Naive thymus-derived CD8-positive, alpha-beta T cell (primary cell): ENCODE data around the gene TRA2B. TPM values are rescaled to one million over a fixed set of nuclear protein-coding genes. Genes with fewer than 3 reads are reported as not detected.

ENCODE experiments used
- ATAC-seq, 2 donors: fragments of 150-1000 bp; cut with Tn5 transposase in 1 of 2; sonication (Bioruptor Pico), chemical (Tn5 transposase) in 1 of 2; 1 replicate in 1 of 2; 2 replicates in 1 of 2; pipeline ENCODE4 v1.10.0; 2021; ENCODE audit warnings: mild to moderate bottlenecking in 2 of 2, moderate library complexity in 2 of 2
- POLR2A ChIA-PET: fragments of 350-600 bp; sonication (Branson Sonifier 250); formaldehyde crosslinking; loops from one replicate; lab custom pipeline; 2021; ENCODE audit warnings: antibody characterized with exemption; lab: Charles Lee
- DNase-seq, 10 donors: peaks; one replicate each; pipeline versions ENCODE4 v3.0.0 to v3.0.0-alpha.2; 2020 to 2022
- H3K27ac Mint-ChIP-seq, 10 donors: one replicate each; pipeline ENCODE4 v1.8.0; 2020 to 2022; ENCODE audit warnings: mild to moderate bottlenecking in 10 of 10, mixed read lengths in 10 of 10, moderate library complexity in 4 of 10, inconsistent platforms in 1 of 10
- H3K27me3 Mint-ChIP-seq, 5 donors: one replicate each; pipeline ENCODE4 v1.8.0; 2021 to 2022; ENCODE audit warnings: mixed read lengths in 5 of 5
- H3K36me3 Mint-ChIP-seq, 3 donors: one replicate each; pipeline ENCODE4 v1.8.0; 2020 to 2022; ENCODE audit warnings: mixed read lengths in 3 of 3, mild to moderate bottlenecking in 2 of 3, inconsistent platforms in 1 of 3
- H3K4me1 Mint-ChIP-seq, 4 donors: one replicate each; pipeline ENCODE4 v1.8.0; 2021 to 2022; ENCODE audit warnings: mixed read lengths in 4 of 4
- H3K4me3 Mint-ChIP-seq, 10 donors: one replicate each; pipeline ENCODE4 v1.8.0; 2020 to 2022; ENCODE audit warnings: mild to moderate bottlenecking in 10 of 10, mixed read lengths in 10 of 10, moderate library complexity in 6 of 10, inconsistent platforms in 1 of 10
- H3K9me3 Mint-ChIP-seq, 9 donors: one replicate each; pipeline ENCODE4 v1.8.0; 2020 to 2022; ENCODE audit warnings: mixed read lengths in 9 of 9, mild to moderate bottlenecking in 3 of 9, inconsistent platforms in 1 of 9, moderate library complexity in 1 of 9
- polyA plus RNA-seq, 3 donors: library from polyadenylated mRNA; unstranded; fragments of 300-500 nt; fragmentation: Illumina TruSeq; gene quantifications; one replicate each; pipeline ENCODE4 v1.2.3, GENCODE V29; 2021
- total RNA-seq, 8 experiments: library from RNA in 2 of 8; stranded (reverse) in 2 of 8; gene quantifications; one replicate each; pipeline ENCODE4 v1.2.3 and lab custom pipeline; 2021 to 2026

Gene TRA2B
- total and polyA plus RNA-seq, 5 experiments from 2014 or later: 176 to 229 (median 218) TPM

DNA sequence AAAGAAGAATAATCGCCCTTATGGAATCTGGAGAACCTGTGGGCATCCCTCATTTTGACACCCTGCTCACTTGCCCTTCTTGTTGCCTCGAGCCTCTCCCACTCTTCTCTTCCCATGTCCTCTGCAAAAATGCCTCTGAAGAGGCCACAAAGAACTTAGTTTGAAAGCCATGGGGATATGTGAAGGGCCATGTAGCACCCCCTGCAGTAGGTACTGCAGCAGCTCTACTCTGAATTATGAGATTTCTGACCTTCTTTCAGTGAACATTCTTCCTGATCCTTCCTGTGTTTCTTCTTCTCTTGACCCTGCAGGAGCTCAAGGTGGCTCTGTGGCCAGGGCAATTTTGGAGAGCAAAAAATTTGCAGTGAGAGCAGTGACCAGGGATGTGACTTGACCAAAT is 30.4 kb upstream of the TRA2B start:
- peaks cover 0 to 15% (median 9%) of the 10 kb centered on the region in 9 donors for H3K9me3 Mint-ChIP-seq
- ATAC-seq (no peak), DNase-seq (no peak)
- no peak overlapping the region for H3K4me3 Mint-ChIP-seq
- H3K36me3 Mint-ChIP-seq: peaks cover 0 to 7% (median 5%) of the 10 kb centered on the region in 3 donors
- no peaks in the 10 kb centered on the region for H3K27me3 Mint-ChIP-seq
- no peaks in the 10 kb centered on the region for H3K4me1 Mint-ChIP-seq
- POLR2A ChIA-PET: no interaction called here
- no peak overlapping the region for H3K27ac Mint-ChIP-seq

DNA sequence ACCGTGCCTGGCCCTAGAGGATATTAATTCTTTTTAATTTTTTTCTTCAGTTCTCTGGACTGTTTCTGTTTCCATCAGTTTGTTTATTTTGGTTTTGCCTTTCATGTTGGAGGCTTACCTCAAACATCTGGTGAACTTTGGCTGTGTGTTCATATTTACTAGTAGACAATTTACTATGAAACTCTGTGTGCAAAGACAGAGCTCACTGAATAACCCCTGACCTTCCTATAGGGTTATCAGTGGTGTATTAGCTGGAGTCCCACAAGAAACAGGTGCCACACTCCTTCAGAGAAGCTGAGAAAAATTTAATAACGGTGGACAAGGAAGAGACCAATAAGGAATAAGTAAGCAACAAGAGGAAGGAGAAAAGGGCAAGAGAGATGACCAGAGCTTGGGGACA is 28.8 kb upstream of the TRA2B start:
- Mint-ChIP-seq H3K27me3 (no peaks in the 10 kb centered on the region), H3K4me1 (no peaks in the 10 kb centered on the region), H3K4me3 (no peak overlapping the region), H3K36me3 (peaks cover 0 to 7% (median 5%) of the 10 kb centered on the region in 3 donors), H3K27ac (no peak overlapping the region), H3K9me3 (peaks cover 0 to 15% (median 9%) of the 10 kb centered on the region in 9 donors)
- ATAC-seq (no peak), DNase-seq (no peak)
- POLR2A ChIA-PET: no interaction called here

- POLR2A ChIA-PET: no interaction called here
- no peak for DNase-seq
- no peaks in the 10 kb centered on the region for H3K27me3 Mint-ChIP-seq
- no peak for ATAC-seq
- H3K9me3 Mint-ChIP-seq: peaks cover 0 to 15% (median 9%) of the 10 kb centered on the region in 9 donors
- peaks cover 0 to 7% (median 5%) of the 10 kb centered on the region in 3 donors for H3K36me3 Mint-ChIP-seq
- H3K27ac Mint-ChIP-seq: no peak overlapping the region
- no peak overlapping the region for H3K4me3 Mint-ChIP-seq
- H3K4me1 Mint-ChIP-seq: no peaks in the 10 kb centered on the region
Observed at GRCh38 chr3:185965496-185965895, 27.7 kb upstream of the TRA2B start.

GRCh38 chr3:185961675-185962232 is 23.9 kb upstream of the TRA2B start:
- peaks cover 0 to 15% (median 10%) of the 10 kb centered on the region in 9 donors for H3K9me3 Mint-ChIP-seq
- DNase-seq (no peak), ATAC-seq (no peak)
- H3K27me3 Mint-ChIP-seq: peaks cover 0 to 3% (median 2%) of the 10 kb centered on the region in 5 donors
- POLR2A ChIA-PET: no interaction called here
- peaks cover 0 to 8% (median under 1%) of the 10 kb centered on the region in 4 donors for H3K4me1 Mint-ChIP-seq
- no peak overlapping the region for H3K27ac Mint-ChIP-seq
- H3K36me3 Mint-ChIP-seq: peaks cover 0 to 7% (median 5%) of the 10 kb centered on the region in 3 donors
- H3K4me3 Mint-ChIP-seq: no peak overlapping the region

DNA sequence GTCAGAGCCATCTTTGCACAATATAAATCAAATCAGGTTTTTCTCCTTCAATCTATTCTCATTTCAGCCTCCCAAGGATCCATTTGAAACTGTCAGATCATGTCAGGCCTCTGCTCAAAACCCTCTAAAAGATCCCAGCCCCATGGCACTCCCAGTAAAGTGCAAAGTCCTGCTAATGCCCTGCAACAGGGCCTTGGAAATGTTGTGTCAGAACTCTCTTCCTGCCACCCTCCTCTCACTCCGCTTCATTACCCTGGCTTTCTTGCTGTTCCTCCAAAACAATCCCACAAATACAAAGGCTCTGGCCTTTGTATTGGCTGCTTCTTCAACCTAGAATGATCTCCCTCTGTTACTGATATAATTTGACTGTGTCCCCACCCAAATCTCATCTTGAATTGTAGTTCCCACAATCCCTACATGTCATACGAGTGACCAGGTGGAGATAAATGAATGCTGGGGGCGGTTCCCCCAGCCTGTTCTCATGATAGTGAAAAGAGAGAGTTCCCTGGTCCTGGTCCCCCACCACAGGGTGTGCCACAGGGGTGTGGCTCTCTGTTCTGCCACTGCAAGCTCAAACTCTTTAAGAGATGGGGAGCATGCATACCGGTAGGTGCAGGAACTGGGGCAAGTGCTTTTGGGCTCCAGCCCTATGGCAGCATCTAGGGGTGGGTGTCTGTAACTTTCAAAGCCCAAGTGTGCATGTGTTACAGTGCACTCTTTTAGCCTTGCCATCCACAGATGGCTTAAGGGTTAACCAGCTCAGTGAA is 22.9 kb upstream of the TRA2B start:
- Mint-ChIP-seq H3K4me1 (peaks cover 0 to 8% (median under 1%) of the 10 kb centered on the region in 4 donors), H3K27ac (peak overlapping the region in 1 of 10 donors; percentile 82), H3K4me3 (peak overlapping the region in 1 of 10 donors; percentile 30), H3K9me3 (peaks cover 0 to 8% (median 6%) of the 10 kb centered on the region in 9 donors), H3K27me3 (peaks cover 0 to 5% (median 3%) of the 10 kb centered on the region in 5 donors), H3K36me3 (peaks cover 0 to 3% (median 1%) of the 10 kb centered on the region in 3 donors)
- POLR2A ChIA-PET: interaction anchor here (1.8 to 1.9 kb wide), 2 partner anchors 18 to 23 kb away, joined by 7 to 8 read pairs; partner anchors contain the start of gene TRA2B
- DNase-seq: no peak
- ATAC-seq: no peak

GRCh38 chr3:185959609-185960521 is 22.1 kb upstream of the TRA2B start:
- Mint-ChIP-seq H3K4me1 (peaks cover 0 to 8% (median under 1%) of the 10 kb centered on the region in 4 donors), H3K9me3 (peaks cover 0 to 5% (median 0%) of the 10 kb centered on the region in 9 donors), H3K36me3 (no peaks in the 10 kb centered on the region), H3K27me3 (peaks cover 0 to 7% (median 5%) of the 10 kb centered on the region in 5 donors), H3K27ac (peak overlapping the region in 6 of 10 donors; percentile 17 to 82 (median 44)), H3K4me3 (peak overlapping the region in 8 of 10 donors; percentile 3 to 67 (median 56))
- POLR2A ChIA-PET: interaction anchor here (0.6 to 1.9 kb wide), 3 partner anchors 17 to 638 kb away, joined by 4 to 8 read pairs (median 7); partner anchors contain the start of gene TRA2B
- peak in 2 of 10 donors; percentile 36 to 42 for DNase-seq
- ATAC-seq: peak; percentile 68 to 85

GRCh38 chr3:185958626-185959025 is 20.8 kb upstream of the TRA2B start:
- no peak for DNase-seq
- H3K9me3 Mint-ChIP-seq: peaks cover 0 to 5% (median 0%) of the 10 kb centered on the region in 9 donors
- no peak overlapping the region for H3K4me3 Mint-ChIP-seq
- H3K4me1 Mint-ChIP-seq: peaks cover 0 to 8% (median under 1%) of the 10 kb centered on the region in 4 donors
- H3K27me3 Mint-ChIP-seq: peaks cover 0 to 7% (median 5%) of the 10 kb centered on the region in 5 donors
- peak overlapping the region in 1 of 10 donors; percentile 47 for H3K27ac Mint-ChIP-seq
- no peak for ATAC-seq
- POLR2A ChIA-PET: interaction anchor here (1.8 kb wide), 1 partner anchor 16 kb away, joined by 7 read pairs; no protein-coding TSS in a partner anchor
- no peaks in the 10 kb centered on the region for H3K36me3 Mint-ChIP-seq

DNA sequence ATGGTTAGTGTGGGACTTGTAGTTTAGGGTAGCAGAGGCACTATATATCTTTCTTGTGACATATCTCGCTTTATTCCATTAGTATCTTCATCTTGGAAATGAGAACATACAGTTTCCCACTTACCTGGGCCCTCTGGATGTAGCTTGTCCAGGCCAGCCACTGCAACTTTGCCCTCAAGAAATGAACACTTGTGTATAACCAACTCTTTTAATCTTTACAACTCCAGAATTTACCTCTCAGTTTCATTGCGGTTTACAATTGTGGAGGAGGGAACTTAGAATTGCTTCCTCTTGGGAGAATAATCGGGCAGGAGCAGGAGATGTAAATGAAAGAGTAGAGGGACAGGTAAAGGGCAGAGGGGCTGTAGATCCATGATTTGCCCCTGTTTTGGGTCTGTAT is 18.4 kb upstream of the TRA2B start:
- no peak overlapping the region for H3K27ac Mint-ChIP-seq
- H3K4me1 Mint-ChIP-seq: peaks cover 0 to 8% (median under 1%) of the 10 kb centered on the region in 4 donors
- peaks cover 9 to 12% (median 10%) of the 10 kb centered on the region in 5 donors for H3K27me3 Mint-ChIP-seq
- H3K4me3 Mint-ChIP-seq: no peak overlapping the region
- H3K36me3 Mint-ChIP-seq: no peaks in the 10 kb centered on the region
- ATAC-seq (no peak), DNase-seq (no peak)
- H3K9me3 Mint-ChIP-seq: peaks cover 0 to 5% (median 0%) of the 10 kb centered on the region in 9 donors
- POLR2A ChIA-PET: no interaction called here

GRCh38 chr3:185954366-185954723 is 16.5 kb upstream of the TRA2B start:
- Mint-ChIP-seq H3K36me3 (no peaks in the 10 kb centered on the region), H3K27ac (no peak overlapping the region), H3K4me1 (peaks cover 0 to 8% (median under 1%) of the 10 kb centered on the region in 4 donors), H3K9me3 (peaks cover 0 to 5% (median 0%) of the 10 kb centered on the region in 9 donors), H3K27me3 (peaks cover 9 to 12% (median 10%) of the 10 kb centered on the region in 5 donors), H3K4me3 (no peak overlapping the region)
- POLR2A ChIA-PET: interaction anchor here (0.6 to 1.4 kb wide), 2 partner anchors 11 to 16 kb away, joined by 3 to 4 read pairs; no protein-coding TSS in a partner anchor
- DNase-seq (no peak), ATAC-seq (no peak)

DNA sequence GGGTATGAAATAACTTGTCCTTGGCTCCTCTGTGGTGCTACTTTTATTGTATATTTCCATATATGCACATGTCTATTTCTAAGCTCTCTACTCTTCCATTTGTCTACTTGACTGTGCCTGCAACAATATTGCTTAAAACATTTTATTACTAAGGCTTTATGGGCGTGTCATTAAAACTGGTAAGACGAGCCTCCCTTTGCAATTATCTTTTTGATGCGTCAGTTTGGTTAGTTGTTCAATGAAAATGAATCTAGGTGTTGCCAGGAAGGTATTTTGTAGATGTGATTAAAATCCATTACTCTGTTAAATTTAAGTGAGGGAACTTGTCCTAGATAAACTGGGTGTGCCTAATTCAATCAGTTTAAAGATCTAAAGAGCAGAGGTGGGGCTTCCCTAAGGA is 12.9 kb upstream of the TRA2B start:
- peaks cover 4 to 12% (median 7%) of the 10 kb centered on the region in 5 donors for H3K27me3 Mint-ChIP-seq
- H3K27ac Mint-ChIP-seq: no peak overlapping the region
- no peaks in the 10 kb centered on the region for H3K9me3 Mint-ChIP-seq
- ATAC-seq (no peak), DNase-seq (no peak)
- H3K36me3 Mint-ChIP-seq: no peaks in the 10 kb centered on the region
- POLR2A ChIA-PET: no interaction called here
- H3K4me1 Mint-ChIP-seq: no peaks in the 10 kb centered on the region
- no peak overlapping the region for H3K4me3 Mint-ChIP-seq

DNA sequence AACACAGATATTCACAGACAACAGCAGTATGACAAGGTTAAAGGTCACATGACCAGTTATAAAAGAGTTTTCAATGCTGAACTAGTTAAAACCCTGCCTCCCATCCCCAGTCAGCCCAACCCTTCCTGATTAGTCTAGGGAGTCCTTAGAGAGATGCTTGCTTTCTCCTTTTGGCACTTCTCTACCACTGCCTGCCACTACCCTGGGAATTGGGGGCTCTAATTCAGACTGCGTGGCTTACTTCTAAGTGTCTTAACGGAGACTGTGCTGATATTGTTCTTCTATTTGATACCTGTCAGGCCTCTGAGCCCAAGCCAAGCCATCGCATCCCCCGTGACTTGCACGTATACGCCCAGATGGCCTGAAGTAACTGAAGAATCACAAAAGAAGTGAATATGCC is 11.7 kb upstream of the TRA2B start:
- no peaks in the 10 kb centered on the region for H3K4me1 Mint-ChIP-seq
- peaks cover 2 to 12% (median 4%) of the 10 kb centered on the region in 5 donors for H3K27me3 Mint-ChIP-seq
- no peaks in the 10 kb centered on the region for H3K9me3 Mint-ChIP-seq
- POLR2A ChIA-PET: interaction anchor here (0.7 kb wide), 1 partner anchor 174 kb away, joined by 7 read pairs; no protein-coding TSS in a partner anchor
- no peak overlapping the region for H3K27ac Mint-ChIP-seq
- DNase-seq (no peak), ATAC-seq (no peak)
- no peak overlapping the region for H3K4me3 Mint-ChIP-seq
- no peaks in the 10 kb centered on the region for H3K36me3 Mint-ChIP-seq

DNA sequence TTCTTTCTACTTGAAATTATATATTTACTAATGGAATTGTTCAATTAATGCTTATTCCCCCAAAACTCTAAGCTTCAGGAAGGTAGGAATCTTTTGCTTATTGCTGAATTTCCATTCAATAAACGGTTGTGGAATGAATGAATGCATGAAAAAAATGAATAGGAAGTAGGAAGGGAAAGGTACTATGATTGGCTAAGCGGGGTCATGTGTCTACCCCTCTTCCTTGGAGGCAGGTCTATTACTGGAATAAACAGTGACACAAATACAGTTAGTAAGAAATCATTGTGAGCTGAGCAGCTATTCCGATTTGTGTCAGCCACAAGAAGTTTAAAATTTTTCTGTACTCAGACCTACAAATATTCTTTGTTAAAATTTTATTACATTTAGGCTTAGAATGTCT is 10.5 kb upstream of the TRA2B start:
- Mint-ChIP-seq H3K36me3 (no peaks in the 10 kb centered on the region), H3K27ac (no peak overlapping the region), H3K9me3 (no peaks in the 10 kb centered on the region), H3K27me3 (peaks cover 1 to 12% (median 4%) of the 10 kb centered on the region in 5 donors), H3K4me3 (no peak overlapping the region), H3K4me1 (peaks cover 3 to 9% (median 4%) of the 10 kb centered on the region in 4 donors)
- DNase-seq: no peak
- POLR2A ChIA-PET: no interaction called here
- ATAC-seq: no peak
